Heart left ventricle (tissue), 13 donors: ENCODE data around the gene TCF4.

ENCODE experiments used
- CTCF ChIP-seq, 12 donors: fragments of 200-600 bp; sonication (generic) in 4 of 12; IDR thresholded peaks; one replicate each; pipeline versions ENCODE4 v1.5.0 to v1.8.0; 2018 to 2022; ENCODE audit warnings: antibody characterized with exemption in 12 of 12, mild to moderate bottlenecking in 5 of 12
- POLR2A ChIP-seq, 2 donors: fragments of 450-650 bp; IDR thresholded peaks; one replicate each; pipeline ENCODE4 v1.6.1; 2017; ENCODE audit warnings: antibody characterized with exemption in 2 of 2, mild to moderate bottlenecking in 2 of 2, moderate library complexity in 2 of 2
- donor health status: ischemic (EF 13 %, LVEDD 7.1; RV severe dilation, severe dysfunction).
- donor health status: DM: no; HTN: yes; CAD: no.
- donor health status: DM: no; HTN: no; CAD: no.
- donor health status: ischemic (EF 25% LVEDD 6.9; RV normal size, moderate dysfunction).
- donor health status: ischemic (EF 25% LVEDD 5.7; RV mildly dilated, moderate dysfunction).
- donor health status: ischemic (EF 35%, LVEDD 5.7; RV mildly dilated, moderate dysfunction).
- donor health status: nonischemic (EF 11% LVEDD 7.7; RV severe dilation, severe dysfunction).
- donor health status: DM: yes; HTN: yes; CAD: no.
- donor health status: PGD.
- donor health status: ischemic (EF 29% LVEDD 5.4; RV normal size, mild dysfunction).
- donor health status: nonischemic (EF 23%, LVEDD 6.1; RV moderate dilation, normal function).

GRCh38 chr18:55475467-55475866, 112.5 kb downstream of the TCF4 start:
- TF ChIP-seq POLR2A (IDR thresholded peaks at IDR 0.05) (no peak), CTCF (IDR thresholded peaks at IDR 0.05) (no peak)
